PC-9 (cell line): Measurements from ENCODE around the gene AKAP12. TPM values are rescaled to one million over a fixed set of nuclear protein-coding genes. Genes with fewer than 3 reads are reported as not detected.

Source experiments
- BruUV-seq: library from RNA; stranded (reverse); fragments of 400-500 nt; replicated peaks from 2 replicates; lab custom pipeline; 2021; lab: Mats Ljungman, UMichigan
- CTCF ChIA-PET: fragments of 300-600 bp; sonication (Branson Sonifier 250); formaldehyde crosslinking; loops from one replicate; lab custom pipeline; 2022; ENCODE audit warnings: antibody characterized with exemption; lab: Charles Lee
- POLR2A ChIA-PET: fragments of 300-600 bp; sonication (Branson Sonifier 250); formaldehyde crosslinking; loops from one replicate; lab custom pipeline; 2022; ENCODE audit warnings: antibody characterized with exemption; ENCODE audit not compliant: unreplicated experiment; lab: Charles Lee
- DNase-seq, 2 experiments: peaks; one replicate each; pipeline versions ENCODE4 v3.0.0 to v3.0.0-alpha.2; 2015 to 2022; ENCODE audit warnings: mixed read lengths in 1 of 2
- H2AFZ ChIP-seq: fragments of 200-600 bp; sonication (generic); 2 replicates; pipeline ENCODE4 v1.8.1; 2017; ENCODE audit warnings: antibody characterized with exemption
- H3F3A ChIP-seq: fragments of 200-600 bp; sonication (generic); 2 replicates; pipeline ENCODE4 v1.8.1; 2017; ENCODE audit warnings: antibody characterized with exemption, mild to moderate bottlenecking, low read depth; ENCODE audit not compliant: insufficient read depth
- H3K27ac ChIP-seq: fragments of 200-600 bp; sonication (generic); 2 replicates; pipeline ENCODE4 v1.6.1; 2016; ENCODE audit warnings: mixed run types
- H3K27me3 ChIP-seq: fragments of 200-600 bp; sonication (generic); 2 replicates; pipeline ENCODE4 v1.6.1; 2016; ENCODE audit warnings: low read depth, mixed run types; ENCODE audit not compliant: insufficient read depth
- H3K36me3 ChIP-seq: fragments of 200-600 bp; sonication (generic); 2 replicates; pipeline ENCODE4 v1.6.1; 2016; ENCODE audit warnings: low read depth, mixed run types
- H3K4me1 ChIP-seq: fragments of 200-600 bp; sonication (generic); replicated peaks from 2 replicates; pipeline ENCODE4 v1.6.1; 2016; ENCODE audit warnings: mixed run types; ENCODE audit not compliant: insufficient read depth
- H3K4me2 ChIP-seq: fragments of 200-600 bp; sonication (generic); 2 replicates; pipeline ENCODE4 v1.6.1; 2017; ENCODE audit warnings: mixed run types
- H3K4me3 ChIP-seq: fragments of 200-600 bp; sonication (generic); 2 replicates; pipeline ENCODE4 v1.6.1; 2016; ENCODE audit warnings: mixed run types
- H3K79me2 ChIP-seq: fragments of 200-600 bp; sonication (generic); 2 replicates; pipeline ENCODE4 v1.6.1; 2017; ENCODE audit warnings: low read depth, mixed run types
- H3K9me2 ChIP-seq: fragments of 200-600 bp; sonication (generic); 2 replicates; pipeline ENCODE4 v1.8.1; 2017; ENCODE audit warnings: mild to moderate bottlenecking; ENCODE audit not compliant: insufficient read depth
- H3K9me3 ChIP-seq: fragments of 200-600 bp; sonication (generic); 2 replicates; pipeline ENCODE4 v1.8.1; 2016; ENCODE audit warnings: low read depth; ENCODE audit not compliant: insufficient read depth
- H4K20me1 ChIP-seq: fragments of 200-600 bp; sonication (generic); 2 replicates; pipeline ENCODE4 v1.8.1; 2017; ENCODE audit not compliant: insufficient read depth
- EZH2 ChIP-seq: fragments of 200-600 bp; sonication (generic); IDR thresholded peaks from 2 replicates; pipeline ENCODE4 v1.8.0; 2017; ENCODE audit warnings: antibody characterized with exemption, low read depth
- intact Hi-C: fragments of 100-400 bp; cut with micrococcal nuclease; formaldehyde crosslinking; loops from one replicate; pipeline ENCODE4 v1.10.0; 2022; ENCODE audit not compliant: unreplicated experiment
- total RNA-seq: library from RNA; stranded (reverse); gene quantifications from 2 replicates; pipeline ENCODE4 v1.2.3, GENCODE V29; 2021
- TF ChIP-seq, protein P1 (sequence below): fragments of 200-600 bp; sonication (generic); conservative IDR thresholded peaks from 2 replicates; pipeline ENCODE4 v1.6.1; 2017; ENCODE audit warnings: mixed run types, antibody characterized with exemption, mild to moderate bottlenecking, moderate library complexity

AKAP12 gene
- total RNA-seq, 1 experiment from 2014 or later = 12.6 TPM

- Histone ChIP-seq H3K9me2 (no peaks in the 10 kb centered on the region), H4K20me1 (no peaks in the 10 kb centered on the region), H3K27me3 (no peaks in the 10 kb centered on the region), H3K27ac (no peak overlapping the region), H3K79me2 (no peaks in the 10 kb centered on the region), H3F3A (no peaks in the 10 kb centered on the region), H2AFZ (no peak overlapping the region), H3K9me3 (no peaks in the 10 kb centered on the region), H3K36me3 (no peaks in the 10 kb centered on the region), H3K4me2 (peak overlapping the region; percentile 30), H3K4me3 (no peak overlapping the region), H3K4me1 (peaks cover 13% of the 10 kb centered on the region)
- no peak for TF ChIP-seq EZH2
- TF ChIP-seq, protein P1, sequence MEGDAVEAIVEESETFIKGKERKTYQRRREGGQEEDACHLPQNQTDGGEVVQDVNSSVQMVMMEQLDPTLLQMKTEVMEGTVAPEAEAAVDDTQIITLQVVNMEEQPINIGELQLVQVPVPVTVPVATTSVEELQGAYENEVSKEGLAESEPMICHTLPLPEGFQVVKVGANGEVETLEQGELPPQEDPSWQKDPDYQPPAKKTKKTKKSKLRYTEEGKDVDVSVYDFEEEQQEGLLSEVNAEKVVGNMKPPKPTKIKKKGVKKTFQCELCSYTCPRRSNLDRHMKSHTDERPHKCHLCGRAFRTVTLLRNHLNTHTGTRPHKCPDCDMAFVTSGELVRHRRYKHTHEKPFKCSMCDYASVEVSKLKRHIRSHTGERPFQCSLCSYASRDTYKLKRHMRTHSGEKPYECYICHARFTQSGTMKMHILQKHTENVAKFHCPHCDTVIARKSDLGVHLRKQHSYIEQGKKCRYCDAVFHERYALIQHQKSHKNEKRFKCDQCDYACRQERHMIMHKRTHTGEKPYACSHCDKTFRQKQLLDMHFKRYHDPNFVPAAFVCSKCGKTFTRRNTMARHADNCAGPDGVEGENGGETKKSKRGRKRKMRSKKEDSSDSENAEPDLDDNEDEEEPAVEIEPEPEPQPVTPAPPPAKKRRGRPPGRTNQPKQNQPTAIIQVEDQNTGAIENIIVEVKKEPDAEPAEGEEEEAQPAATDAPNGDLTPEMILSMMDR = no peak
- POLR2A ChIA-PET = interaction anchor here (0.6 kb wide), 1 partner anchor 228 kb away, joined by 3 read pairs; no protein-coding TSS in a partner anchor
- intact Hi-C loops = no loop called here
- BruUV-seq = no TSS peak
- peak in 1 of 2 experiments; percentile 80 for DNase-seq
- CTCF ChIA-PET = interaction anchor here (1.0 kb wide), 1 partner anchor 70 kb away, joined by 3 read pairs; no protein-coding TSS in a partner anchor
These were observed 14.8 kb downstream of the AKAP12 start for GRCh38 chr6:151254451-151255081.

DNA sequence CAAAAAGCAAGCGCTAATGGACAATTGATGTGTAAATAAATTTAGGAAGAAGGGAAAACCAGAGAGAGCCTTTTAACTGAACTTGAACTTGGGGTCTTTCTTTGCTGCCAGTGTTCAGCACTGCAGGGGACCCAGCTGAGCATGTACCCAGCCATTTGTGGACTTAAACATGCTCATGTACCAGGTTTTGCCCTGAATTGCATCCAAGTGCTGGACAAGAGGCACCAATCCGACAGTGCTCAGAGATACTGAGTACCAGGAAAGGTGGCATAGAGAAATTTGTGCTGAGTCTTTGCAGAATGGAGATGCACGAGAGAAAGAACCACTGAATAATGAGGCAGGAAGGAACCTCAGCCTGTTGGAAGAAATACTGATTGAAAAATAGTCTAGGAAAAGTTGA, 16.0 kb downstream of the AKAP12 start:
- Histone ChIP-seq H3K9me2 (no peaks in the 10 kb centered on the region), H3K79me2 (no peaks in the 10 kb centered on the region), H3K4me1 (peaks cover 13% of the 10 kb centered on the region), H3K27me3 (no peaks in the 10 kb centered on the region), H3K9me3 (no peaks in the 10 kb centered on the region), H4K20me1 (no peaks in the 10 kb centered on the region), H2AFZ (no peak overlapping the region), H3K4me2 (no peak overlapping the region), H3K36me3 (no peaks in the 10 kb centered on the region), H3F3A (no peaks in the 10 kb centered on the region), H3K27ac (no peak overlapping the region), H3K4me3 (no peak overlapping the region)
- no peak for DNase-seq
- no peak for TF ChIP-seq EZH2
- TF ChIP-seq, protein P1 = no peak
- no TSS peak for BruUV-seq
- CTCF ChIA-PET = no interaction called here
- intact Hi-C loops = no loop called here
- POLR2A ChIA-PET = no interaction called here

GRCh38 chr6:151257985-151258445, 18.2 kb downstream of the AKAP12 start:
- Histone ChIP-seq H3K9me3 (no peaks in the 10 kb centered on the region), H2AFZ (no peak overlapping the region), H3K4me3 (no peak overlapping the region), H3K27me3 (no peaks in the 10 kb centered on the region), H3K4me2 (no peak overlapping the region), H3K27ac (no peak overlapping the region), H4K20me1 (no peaks in the 10 kb centered on the region), H3K36me3 (no peaks in the 10 kb centered on the region), H3K79me2 (no peaks in the 10 kb centered on the region), H3K9me2 (no peaks in the 10 kb centered on the region), H3K4me1 (peaks cover 13% of the 10 kb centered on the region), H3F3A (no peaks in the 10 kb centered on the region)
- no TSS peak for BruUV-seq
- no peak for DNase-seq
- TF ChIP-seq EZH2 = no peak
- TF ChIP-seq, protein P1 = no peak
- ChIA-PET POLR2A (no interaction called here), CTCF (no interaction called here)
- intact Hi-C loops = no loop called here
